ENCODE measurements around the gene GABBR2. TPM values are rescaled to one million over a fixed set of nuclear protein-coding genes. Genes with fewer than 3 reads are reported as not detected.

The GABBR2 gene
- total RNA-seq, 4 donors from 2014 or later, result 0.32 to 1.7 TPM; not detected in 2

- H3K27ac ChIP-seq, result no peak overlapping the region
- H3K4me3 ChIP-seq, result no peak overlapping the region
- H3K4me1 ChIP-seq, result no peaks in the 10 kb centered on the region
- DNase-seq (ENCODE audit: low spot score in 2 of 2), result no peak
- peaks cover 6% of the 10 kb centered on the region for H3K27me3 ChIP-seq
- whole genome bisulfite sequencing, result 80% methylated on average over 3 of the region's 3 CpGs
- TF ChIP-seq POLR2AphosphoS5 (IDR thresholded peaks at IDR 0.05) (no peak), POLR2A (IDR thresholded peaks at IDR 0.05) (no peak), EP300 (IDR thresholded peaks at IDR 0.05) (no peak), CTCF (IDR thresholded peaks at IDR 0.05) (no peak)
- H3K36me3 ChIP-seq, result no peaks in the 10 kb centered on the region
- no peaks in the 10 kb centered on the region for H3K9me3 ChIP-seq
Observed at GRCh38 chr9:98326459-98327248, 382.1 kb downstream of the GABBR2 start.

- no peaks in the 10 kb centered on the region for H3K9me3 ChIP-seq
- no peak overlapping the region for H3K27ac ChIP-seq
- no peak for DNase-seq (ENCODE audit: low spot score in 2 of 2)
- no peaks in the 10 kb centered on the region for H3K36me3 ChIP-seq
- peaks cover 6% of the 10 kb centered on the region for H3K27me3 ChIP-seq
- no peaks in the 10 kb centered on the region for H3K4me1 ChIP-seq
- no peak for TF ChIP-seq POLR2AphosphoS5 (IDR thresholded peaks at IDR 0.05)
- TF ChIP-seq POLR2A (IDR thresholded peaks at IDR 0.05), result no peak
- no peak for TF ChIP-seq CTCF (IDR thresholded peaks at IDR 0.05)
- TF ChIP-seq EP300 (IDR thresholded peaks at IDR 0.05), result no peak
- H3K4me3 ChIP-seq, result no peak overlapping the region
- WGBS, result 80% methylated on average over 6 of the region's 6 CpGs
Observed at GRCh38 chr9:98324801-98325200, 383.9 kb downstream of the GABBR2 start.

- Histone ChIP-seq H3K4me1 (no peaks in the 10 kb centered on the region), H3K36me3 (no peaks in the 10 kb centered on the region), H3K27me3 (no peaks in the 10 kb centered on the region), H3K4me3 (no peak overlapping the region), H3K27ac (no peak overlapping the region), H3K9me3 (no peaks in the 10 kb centered on the region)
- WGBS, result 83% methylated on average over 6 of the region's 6 CpGs
- DNase-seq (ENCODE audit: low spot score in 2 of 2), result no peak
- no peak for TF ChIP-seq POLR2A (IDR thresholded peaks at IDR 0.05)
- no peak for TF ChIP-seq EP300 (IDR thresholded peaks at IDR 0.05)
- no peak for TF ChIP-seq CTCF (IDR thresholded peaks at IDR 0.05)
- no peak for TF ChIP-seq POLR2AphosphoS5 (IDR thresholded peaks at IDR 0.05)
Observed at GRCh38 chr9:98323831-98324135, 385.0 kb downstream of the GABBR2 start.

- TF ChIP-seq CTCF (IDR thresholded peaks at IDR 0.05), result no peak
- TF ChIP-seq POLR2A (IDR thresholded peaks at IDR 0.05), result no peak
- TF ChIP-seq POLR2AphosphoS5 (IDR thresholded peaks at IDR 0.05), result no peak
- no peak for TF ChIP-seq EP300 (IDR thresholded peaks at IDR 0.05)
- no peak overlapping the region for H3K4me3 ChIP-seq
- no peaks in the 10 kb centered on the region for H3K4me1 ChIP-seq
- WGBS, result 93% methylated on average over 8 of the region's 11 CpGs
- H3K27ac ChIP-seq, result no peak overlapping the region
- H3K9me3 ChIP-seq, result no peaks in the 10 kb centered on the region
- no peak for DNase-seq (ENCODE audit: low spot score in 2 of 2)
- H3K27me3 ChIP-seq, result no peaks in the 10 kb centered on the region
- H3K36me3 ChIP-seq, result no peaks in the 10 kb centered on the region
Observed at GRCh38 chr9:98323051-98323830, 385.5 kb downstream of the GABBR2 start.

- TF ChIP-seq EP300 (IDR thresholded peaks at IDR 0.05) (no peak), POLR2AphosphoS5 (IDR thresholded peaks at IDR 0.05) (no peak), POLR2A (IDR thresholded peaks at IDR 0.05) (no peak), CTCF (IDR thresholded peaks at IDR 0.05) (no peak)
- Histone ChIP-seq H3K27ac (no peak overlapping the region), H3K27me3 (no peaks in the 10 kb centered on the region), H3K4me3 (no peak overlapping the region), H3K36me3 (no peaks in the 10 kb centered on the region), H3K9me3 (no peaks in the 10 kb centered on the region), H3K4me1 (no peaks in the 10 kb centered on the region)
- WGBS, result 85% methylated on average over 2 of the region's 4 CpGs
- no peak for DNase-seq (ENCODE audit: low spot score in 2 of 2)
Observed at GRCh38 chr9:98321269-98321668, 387.5 kb downstream of the GABBR2 start.

Data from suprapubic skin (tissue), 4 donors.